HG03196 (cell line): ENCODE results near the gene GDPGP1.
"Not testable (repeated sequence)": the region's sequence is repeated elsewhere in the genome, so short reads cannot be mapped to it uniquely, and the experiment has no call there.

Source experiments
- ATAC-seq: cut with Tn5 transposase; IDR thresholded peaks from one replicate; pipeline ENCODE4 v1.9.1; 2021; ENCODE audit not compliant: unreplicated experiment

Gene GDPGP1

GRCh38 chr15:90234096-90234988, at the start of gene GDPGP1:
Gene GDPGP1 (plus strand): TSS chr15:90234209. CDS start chr15:90240909, 6,700 bp downstream.
- peak; percentile 63 for ATAC-seq

DNA sequence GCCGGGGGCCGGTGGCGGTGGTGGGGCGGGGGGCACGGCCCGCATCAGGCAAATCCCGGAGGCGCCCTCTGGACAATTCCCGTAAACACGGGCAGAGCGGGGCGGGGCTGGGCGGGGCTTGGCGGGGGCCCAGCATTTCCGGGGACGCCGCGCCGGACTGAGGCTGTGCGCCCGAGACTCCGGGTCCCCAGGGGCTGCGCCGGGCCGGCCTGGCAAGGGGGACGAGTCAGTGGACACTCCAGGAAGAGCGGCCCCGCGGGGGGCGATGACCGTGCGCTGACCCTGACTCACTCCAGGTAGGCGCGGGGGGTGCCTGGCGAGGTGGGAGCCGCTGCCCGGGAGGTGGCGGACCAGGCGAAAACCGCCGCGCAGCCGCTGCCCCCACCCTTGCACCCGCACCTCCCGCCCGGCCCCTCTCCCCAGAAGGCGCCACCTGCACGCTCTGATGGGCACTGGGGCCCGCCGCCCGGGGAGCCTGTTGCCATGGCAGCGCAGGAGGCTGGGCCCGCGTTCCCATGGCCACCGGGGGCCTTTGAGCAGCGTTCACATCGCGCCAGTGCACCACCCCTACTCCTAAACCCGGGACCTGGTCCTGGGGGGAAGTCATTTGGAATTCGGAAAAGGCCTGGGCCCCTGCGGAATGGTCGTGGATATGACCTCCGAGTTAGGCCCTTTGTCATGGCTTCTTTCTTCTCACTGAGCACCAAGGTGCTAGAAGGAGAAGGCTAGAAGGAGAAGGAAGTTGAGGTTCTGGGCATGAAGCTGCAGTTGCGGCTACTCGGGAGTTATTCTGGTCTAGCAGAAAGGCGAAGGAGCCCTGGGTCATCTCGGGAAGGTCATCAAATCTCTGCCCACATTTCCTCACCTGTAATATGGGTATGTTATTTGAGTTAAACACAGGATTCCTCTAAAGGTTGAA, 49.0 kb upstream of the GDPGP1 start:
- peak; percentile 62 for ATAC-seq

- ATAC-seq: no peak
These were observed 46.6 kb upstream of the GDPGP1 start for GRCh38 chr15:90187257-90187868.

- ATAC-seq: not testable (repeated sequence)
These were observed 45.9 kb upstream of the GDPGP1 start for GRCh38 chr15:90188065-90188464.

DNA sequence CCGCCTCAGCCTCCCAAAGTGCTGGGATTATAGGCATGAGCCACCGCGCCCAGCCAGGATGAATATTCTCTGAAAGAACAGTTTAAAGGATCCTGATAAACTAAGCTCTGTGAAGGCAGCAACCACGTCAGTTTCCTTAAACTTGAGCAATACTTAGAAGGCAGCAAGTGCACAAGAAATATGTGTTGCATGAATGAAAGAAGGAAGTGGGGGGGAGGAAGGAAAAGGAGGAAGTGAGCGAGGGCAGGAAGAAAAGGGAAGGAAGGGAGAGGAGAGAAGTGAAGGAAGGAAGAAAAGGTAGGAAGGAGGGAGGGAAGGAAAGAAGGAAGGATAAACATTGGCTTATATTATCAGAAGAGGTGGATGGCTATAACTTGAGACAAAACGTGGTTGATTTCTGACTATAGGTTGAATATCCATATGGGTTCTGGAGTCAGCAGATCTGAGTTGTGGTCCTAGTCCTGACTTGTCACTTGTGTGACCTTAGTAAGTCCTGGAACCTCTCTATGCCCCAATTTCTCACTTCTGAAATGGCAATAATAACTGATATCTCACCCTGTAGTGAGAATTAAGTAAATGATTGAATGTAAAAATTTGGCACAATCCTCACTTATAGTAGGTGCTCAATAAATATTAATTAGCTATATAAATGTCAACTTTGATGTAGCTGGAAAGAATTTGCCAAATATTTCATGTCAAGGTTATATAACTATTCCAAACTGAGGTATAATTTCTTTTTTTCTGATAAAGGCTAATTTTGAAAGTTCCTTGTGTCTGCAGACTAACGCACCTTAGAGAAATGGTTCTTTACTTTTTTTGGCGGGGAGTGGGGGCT, 44.9 kb upstream of the GDPGP1 start:
- no peak for ATAC-seq

DNA sequence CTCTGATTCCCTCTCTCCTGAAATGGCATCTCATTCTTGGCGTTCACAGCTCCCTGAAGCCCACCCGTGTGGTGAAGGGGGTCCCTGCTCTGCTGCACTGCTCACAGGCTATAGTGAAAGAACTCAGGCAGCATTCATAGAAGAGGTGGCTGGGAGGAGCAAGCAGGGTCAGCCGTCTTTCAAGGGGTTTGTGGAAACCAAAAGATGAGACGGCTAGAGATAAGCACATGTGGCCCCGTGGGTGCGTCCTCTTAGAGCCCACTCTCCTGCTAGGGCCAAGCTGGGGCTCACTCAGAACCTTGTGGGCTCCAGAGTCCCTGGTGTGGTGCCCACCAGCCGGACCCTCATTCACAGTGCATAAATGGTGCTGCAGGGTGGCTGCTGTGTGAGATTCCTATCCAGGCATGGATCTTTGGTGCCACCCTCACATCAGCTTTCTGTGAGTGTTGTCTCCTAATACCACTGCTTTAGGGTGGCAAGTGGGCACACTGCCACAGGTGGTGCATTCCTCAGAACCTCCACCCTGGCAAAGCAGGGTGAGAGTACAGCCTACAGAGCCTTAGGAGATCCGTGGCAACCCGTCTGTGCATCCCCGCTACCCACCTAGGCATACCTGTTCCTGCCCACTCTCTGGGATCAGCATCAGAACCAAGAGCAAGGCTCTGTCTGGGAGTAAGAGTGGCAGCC, 44.1 kb upstream of the GDPGP1 start:
- ATAC-seq: no peak

DNA sequence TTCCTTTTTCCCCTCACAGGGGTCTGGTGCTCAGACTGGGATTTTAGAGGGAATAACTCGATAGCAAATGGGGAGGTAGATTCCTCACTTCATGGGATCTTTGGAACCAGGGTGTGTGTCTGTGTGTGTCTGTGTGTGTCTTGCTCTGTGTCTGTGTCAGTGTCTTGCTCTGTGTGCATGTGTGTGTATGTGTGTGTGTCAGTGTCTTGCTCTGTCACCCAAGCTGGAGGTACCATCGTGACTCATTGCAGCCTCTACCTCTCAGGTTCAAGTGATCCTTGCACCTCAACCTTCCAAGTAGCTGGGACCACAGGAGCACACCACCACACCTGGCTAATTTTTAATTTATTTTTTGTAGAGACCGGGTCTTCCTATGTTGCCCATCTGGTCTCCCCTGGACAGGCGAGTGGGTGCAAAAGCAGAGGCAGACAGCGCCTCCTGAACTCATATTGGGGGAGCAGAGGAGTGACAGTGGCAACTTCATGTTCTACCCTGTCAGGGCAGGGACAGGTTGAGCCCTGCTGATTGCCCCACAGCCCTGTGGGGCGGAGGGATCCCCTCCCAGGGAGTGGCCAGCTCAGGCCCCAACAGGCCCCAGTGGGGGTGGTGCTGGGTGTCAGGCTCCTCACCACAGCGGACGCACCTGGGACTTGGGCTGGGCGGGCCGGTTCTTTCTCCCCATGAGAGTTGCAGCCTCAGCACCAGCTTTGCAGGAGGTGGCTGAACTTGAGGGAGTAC, 43.2 kb upstream of the GDPGP1 start:
- ATAC-seq: peak; percentile 52

GRCh38 chr15:90191344-90191687, 42.7 kb upstream of the GDPGP1 start:
- peak; percentile 9 for ATAC-seq

DNA sequence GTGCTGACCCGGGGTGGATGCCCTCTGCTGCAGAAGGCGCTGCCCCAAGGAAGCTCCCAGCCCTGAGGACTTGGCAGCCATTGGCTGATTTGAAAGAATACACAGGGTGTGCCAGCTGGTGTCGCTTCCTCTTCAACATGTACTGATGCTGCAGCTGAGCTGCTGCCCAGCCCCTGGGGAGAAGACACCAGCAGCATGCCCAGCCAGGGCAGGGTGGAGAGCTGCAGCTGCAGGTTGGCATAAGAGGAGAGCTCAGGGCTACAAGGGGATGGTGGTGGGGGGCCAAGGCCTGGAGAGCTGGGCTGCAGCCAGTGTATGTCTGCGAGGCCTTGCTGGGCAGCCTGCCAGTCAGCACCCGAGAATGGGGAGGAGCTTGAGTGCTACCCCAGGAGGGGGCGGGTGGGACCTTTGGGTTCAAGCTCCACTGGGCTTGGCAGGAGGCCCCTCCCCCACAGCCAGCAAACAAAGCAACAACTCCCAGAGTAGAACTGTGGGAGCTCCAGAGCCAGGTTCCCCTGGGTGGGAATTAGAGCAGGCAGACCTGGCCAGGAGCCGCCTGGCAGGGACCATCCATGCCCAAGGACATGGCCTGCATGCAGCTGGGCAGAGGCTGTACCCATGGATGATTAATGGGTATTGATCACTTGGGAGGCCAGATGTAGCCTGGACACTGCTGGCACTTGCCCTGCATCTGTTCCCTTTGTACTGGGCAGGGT, 42.1 kb upstream of the GDPGP1 start:
- peak; percentile 66 for ATAC-seq

DNA sequence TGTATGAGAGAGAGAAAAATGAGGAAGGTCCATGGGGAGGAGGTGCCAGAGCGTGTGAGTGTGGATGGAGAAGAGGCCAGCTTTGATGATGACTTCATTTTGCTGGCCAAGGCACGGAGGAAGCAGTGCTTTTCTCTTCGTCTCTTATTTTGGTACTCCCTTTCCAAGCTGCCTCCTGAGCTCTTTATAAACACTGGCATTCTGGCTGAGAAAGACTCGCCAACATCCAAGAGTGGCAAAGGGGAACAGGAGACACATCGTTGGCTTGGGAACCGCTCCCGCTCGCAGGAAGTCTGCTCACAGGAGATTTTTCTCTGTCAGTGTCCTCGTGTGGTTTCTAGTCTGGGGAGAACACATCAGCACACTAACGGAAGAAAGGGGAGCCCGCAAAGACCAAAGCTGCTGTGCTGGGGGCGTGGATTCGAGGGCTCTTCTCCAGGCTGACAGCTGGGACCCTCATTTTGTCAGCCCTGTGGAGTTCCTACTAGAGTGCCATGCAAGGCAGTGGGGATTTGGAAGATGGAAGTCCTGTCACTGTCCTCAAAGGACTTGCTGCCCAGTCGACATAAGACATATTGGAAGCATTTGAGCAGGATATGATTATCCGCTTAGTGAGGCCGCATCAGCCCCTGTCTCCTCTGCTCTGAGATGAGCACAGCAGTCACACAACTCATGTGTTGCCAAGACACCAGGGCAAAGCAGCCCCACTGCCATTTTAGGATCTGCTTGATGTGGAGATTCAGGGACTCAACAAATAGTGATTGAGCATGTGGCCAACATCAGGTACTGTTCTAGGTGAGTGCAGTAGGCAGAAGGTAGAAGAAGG, 40.8 kb upstream of the GDPGP1 start:
- no peak for ATAC-seq

DNA sequence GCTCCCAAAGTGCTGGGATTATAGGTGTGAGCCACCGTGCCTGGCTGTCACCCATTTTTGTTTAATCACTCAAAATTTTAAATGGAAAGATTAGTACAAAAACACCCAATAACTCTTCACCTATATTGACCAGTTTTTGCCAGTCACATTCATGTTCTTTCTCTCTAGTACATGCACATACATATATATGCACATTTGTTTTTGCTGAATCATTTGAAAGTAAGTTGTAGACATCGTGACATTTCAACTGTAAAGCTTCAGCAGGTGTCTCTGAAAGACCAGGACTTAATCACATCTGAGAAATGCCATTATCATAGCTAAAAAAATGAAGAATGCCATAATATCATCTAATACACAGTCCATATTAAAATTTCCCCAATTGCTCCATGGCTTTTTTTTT, 39.4 kb upstream of the GDPGP1 start:
- no peak for ATAC-seq

DNA sequence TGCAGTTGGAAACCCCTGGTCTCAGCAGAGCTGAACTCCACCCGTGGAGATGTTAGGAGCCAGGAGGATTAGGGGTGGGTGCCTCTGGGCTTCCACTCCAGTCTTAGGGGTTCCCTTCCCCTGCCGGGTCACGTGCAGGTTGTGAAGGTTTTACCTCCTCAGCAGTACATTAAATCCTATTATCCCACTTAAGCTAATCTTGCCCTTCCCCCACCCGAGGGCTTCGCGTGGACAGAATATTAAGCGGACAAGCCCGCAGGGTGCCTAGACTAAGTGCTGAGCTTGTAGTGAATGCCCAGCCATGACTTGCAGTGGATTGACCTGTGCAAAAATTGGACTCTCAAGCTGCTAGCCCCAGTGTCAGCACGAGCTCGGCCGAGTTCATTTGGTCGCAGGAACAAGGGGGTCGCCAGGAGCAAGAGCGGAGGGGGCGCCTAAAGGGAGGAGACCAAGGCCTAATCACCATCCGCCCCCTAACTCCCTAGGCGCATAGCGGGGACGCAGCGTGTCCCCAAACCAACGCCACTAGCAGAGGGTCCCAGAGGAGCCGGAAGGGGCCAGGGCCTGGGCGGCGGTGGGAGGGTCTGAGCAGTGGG, 33.4 kb upstream of the GDPGP1 start:
- ATAC-seq: peak; percentile 11

- peak; percentile 65 for ATAC-seq
These were observed 32.7 kb upstream of the GDPGP1 start, which contains the start of gene SEMA4B for GRCh38 chr15:90201130-90201943. Gene SEMA4B (plus strand): TSS chr15:90201330. CDS start chr15:90201579, 249 bp downstream.

DNA sequence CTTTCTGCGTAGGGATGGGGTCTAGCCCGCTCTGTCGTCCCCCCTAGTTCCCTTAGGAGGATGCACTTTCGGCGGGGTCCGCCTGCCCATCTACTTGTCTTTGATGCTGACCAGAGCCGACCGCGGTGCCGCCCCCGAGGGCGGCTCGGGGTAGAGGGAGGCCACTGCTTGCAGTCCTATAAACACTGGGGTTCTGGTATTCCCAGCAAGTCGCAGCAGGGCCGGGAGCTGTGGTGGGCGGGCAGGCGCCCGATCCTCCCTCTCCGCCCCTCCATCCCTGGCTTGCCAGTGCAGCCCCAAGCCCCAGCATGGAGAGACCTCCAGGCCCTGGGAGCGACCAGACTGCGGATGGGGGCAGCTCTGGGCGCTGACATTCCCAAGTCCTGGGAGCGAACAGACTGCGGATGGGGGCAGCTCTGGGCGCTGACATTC, 32.0 kb upstream of the GDPGP1 start:
- ATAC-seq: no peak

GRCh38 chr15:90202929-90203328, 31.1 kb upstream of the GDPGP1 start:
- ATAC-seq: no peak

GRCh38 chr15:90203473-90203872, 30.5 kb upstream of the GDPGP1 start:
- no peak for ATAC-seq
